GM21619 (cell line): ENCODE data around the gene MYO1C.
"Not testable (repeated sequence)": the region's sequence is repeated elsewhere in the genome, so short reads cannot be mapped to it uniquely, and the experiment has no call there.

Experiments used
- ATAC-seq: cut with Tn5 transposase; IDR thresholded peaks from one replicate; pipeline ENCODE4 v1.9.1; 2021; ENCODE audit not compliant: unreplicated experiment

The MYO1C gene, protein sequence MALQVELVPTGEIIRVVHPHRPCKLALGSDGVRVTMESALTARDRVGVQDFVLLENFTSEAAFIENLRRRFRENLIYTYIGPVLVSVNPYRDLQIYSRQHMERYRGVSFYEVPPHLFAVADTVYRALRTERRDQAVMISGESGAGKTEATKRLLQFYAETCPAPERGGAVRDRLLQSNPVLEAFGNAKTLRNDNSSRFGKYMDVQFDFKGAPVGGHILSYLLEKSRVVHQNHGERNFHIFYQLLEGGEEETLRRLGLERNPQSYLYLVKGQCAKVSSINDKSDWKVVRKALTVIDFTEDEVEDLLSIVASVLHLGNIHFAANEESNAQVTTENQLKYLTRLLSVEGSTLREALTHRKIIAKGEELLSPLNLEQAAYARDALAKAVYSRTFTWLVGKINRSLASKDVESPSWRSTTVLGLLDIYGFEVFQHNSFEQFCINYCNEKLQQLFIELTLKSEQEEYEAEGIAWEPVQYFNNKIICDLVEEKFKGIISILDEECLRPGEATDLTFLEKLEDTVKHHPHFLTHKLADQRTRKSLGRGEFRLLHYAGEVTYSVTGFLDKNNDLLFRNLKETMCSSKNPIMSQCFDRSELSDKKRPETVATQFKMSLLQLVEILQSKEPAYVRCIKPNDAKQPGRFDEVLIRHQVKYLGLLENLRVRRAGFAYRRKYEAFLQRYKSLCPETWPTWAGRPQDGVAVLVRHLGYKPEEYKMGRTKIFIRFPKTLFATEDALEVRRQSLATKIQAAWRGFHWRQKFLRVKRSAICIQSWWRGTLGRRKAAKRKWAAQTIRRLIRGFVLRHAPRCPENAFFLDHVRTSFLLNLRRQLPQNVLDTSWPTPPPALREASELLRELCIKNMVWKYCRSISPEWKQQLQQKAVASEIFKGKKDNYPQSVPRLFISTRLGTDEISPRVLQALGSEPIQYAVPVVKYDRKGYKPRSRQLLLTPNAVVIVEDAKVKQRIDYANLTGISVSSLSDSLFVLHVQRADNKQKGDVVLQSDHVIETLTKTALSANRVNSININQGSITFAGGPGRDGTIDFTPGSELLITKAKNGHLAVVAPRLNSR

DNA sequence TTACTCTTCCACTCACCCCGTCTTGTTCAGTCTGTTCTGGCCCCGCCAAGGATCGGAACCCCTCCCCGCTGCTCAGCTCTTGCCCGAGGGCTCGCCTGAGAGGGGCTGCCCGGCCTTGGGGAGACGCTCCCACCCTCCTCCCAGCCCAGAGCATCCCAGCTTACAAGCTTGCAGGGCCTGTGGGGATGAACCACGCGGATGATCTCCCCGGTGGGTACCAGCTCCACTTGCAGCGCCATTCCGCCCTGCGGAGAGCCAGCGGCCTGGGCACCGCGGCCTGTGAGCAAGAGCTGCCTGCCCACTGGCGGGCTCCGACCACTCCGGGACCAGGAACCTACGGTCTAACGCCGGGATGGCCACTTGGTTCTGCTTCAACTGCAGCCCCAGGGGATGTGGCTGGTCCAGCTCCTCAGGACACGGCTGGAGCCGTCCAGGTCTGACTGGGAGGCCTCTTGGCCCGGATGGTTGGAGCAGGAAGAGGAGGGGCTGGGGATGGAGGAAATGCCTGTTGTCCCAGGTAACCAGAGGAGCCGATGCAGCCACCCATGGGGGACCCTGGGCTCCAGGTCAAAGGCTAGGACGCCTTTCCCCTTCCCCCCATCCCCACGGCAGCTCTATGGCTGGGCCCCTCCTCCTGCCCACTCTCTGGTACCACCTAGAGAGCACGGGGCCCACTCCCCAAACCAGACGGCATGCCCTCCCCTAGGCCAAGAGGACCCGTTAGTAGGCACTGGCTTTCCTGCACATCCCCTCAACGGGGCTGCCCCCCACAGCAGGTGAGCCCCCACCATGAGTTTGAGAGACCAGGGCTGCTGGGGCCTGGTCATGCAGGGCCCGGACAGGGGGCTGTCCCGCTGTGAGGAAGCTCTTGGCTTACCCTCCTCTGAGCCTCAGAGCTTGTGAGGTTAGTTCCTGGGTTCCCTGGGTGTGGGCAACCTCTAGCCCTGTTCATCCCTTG lies at the start of gene MYO1C:
MYO1C (minus strand) TSS at position 438 of the 958 bp plus-strand sequence; CDS start at position 239, 199 bp downstream.
- ATAC-seq = no peak

DNA sequence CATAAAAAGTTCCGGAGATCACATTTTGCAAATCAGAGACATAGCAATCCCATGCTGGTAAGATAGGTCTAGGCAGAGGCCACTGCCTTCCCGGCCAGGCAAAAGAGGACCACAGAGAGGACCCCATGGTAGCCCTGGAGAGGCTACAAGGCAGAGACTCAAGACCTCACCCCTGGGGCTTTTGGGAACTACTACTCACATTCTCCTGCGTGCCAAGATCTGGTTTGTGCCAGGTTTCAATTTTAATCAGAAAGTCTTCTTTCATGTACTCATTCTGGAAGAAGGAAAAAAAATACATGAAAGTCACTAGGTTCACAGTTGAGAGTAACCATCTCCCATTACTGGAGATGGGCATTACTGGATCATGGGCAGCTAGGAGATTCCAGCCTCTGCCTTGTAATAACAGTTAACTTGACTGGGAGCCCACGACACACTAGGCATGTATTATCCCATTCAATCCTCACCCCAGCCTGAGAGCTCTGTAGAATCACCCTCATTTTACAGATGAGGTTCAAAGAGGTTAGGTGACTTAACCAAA lies 49.0 kb upstream of the MYO1C start:
- ATAC-seq = no peak

DNA sequence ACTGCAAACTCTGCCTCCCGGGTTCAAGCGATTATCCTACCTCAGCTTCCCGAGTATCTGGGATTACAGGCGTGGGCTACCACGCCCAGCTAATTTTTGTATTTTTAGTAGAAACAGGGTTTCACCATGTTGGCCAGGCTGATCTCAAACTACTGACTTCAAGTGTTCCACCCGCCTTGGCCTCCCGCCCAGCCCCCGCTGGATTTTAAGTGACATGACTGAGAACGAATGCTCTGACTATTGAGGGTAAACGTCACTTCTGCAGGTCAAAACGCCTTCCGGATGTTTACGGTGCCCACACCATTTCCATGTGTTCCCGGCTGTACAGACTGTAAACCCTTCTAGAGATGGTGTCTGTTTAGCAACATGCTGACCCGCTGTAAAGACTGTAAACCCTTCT lies 47.3 kb upstream of the MYO1C start:
- no peak for ATAC-seq

DNA sequence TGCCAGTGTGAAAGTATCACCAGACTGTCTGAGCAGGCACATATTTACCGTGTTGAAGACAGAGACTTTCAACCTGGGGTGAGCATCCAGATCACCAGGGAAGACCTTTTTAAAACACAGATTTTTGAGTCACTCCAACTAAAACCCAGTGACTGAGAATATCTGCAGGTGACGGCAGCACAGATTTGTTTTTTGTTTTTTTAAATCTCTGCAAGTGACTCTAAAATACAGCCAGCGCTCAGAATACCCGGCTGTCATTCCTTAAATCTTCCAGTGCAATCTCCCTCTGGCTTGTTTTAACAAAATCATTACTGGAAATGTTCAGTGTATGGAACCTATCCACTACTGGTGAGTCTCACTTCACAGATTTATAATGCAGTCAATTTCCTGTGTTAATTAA lies 43.3 kb upstream of the MYO1C start:
- no peak for ATAC-seq

DNA sequence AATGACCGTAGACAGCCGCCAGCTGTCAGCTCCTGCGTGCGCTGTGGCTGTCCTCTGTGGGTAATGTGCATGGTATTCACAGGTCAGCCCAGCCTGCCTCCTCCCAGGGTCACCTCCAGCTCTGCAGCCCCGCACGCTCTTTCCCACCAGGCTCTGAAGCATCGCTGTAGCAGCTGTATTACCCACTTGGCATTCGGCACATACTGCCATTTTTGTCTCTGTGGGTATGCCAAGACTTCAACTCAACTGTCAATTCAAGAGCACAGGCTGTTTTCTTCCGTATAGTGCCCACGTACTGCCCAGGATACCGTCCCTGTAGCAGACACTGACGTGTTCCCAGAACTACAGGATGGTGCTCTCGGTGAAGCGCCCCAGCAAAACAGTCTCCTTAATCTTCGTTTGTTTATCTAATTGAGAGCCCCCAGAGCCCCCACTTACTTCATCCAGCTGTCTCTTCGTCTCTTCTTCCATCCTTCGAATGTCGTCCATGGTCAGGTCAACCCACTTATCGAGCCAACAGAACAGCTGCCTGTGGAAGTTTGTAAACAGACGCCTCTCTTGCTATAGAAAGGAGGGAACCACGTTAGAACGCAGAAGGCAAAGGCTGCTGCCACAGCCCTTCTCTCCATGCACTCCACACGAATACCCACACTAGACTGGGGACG lies 41.3 kb upstream of the MYO1C start:
- ATAC-seq = no peak

DNA sequence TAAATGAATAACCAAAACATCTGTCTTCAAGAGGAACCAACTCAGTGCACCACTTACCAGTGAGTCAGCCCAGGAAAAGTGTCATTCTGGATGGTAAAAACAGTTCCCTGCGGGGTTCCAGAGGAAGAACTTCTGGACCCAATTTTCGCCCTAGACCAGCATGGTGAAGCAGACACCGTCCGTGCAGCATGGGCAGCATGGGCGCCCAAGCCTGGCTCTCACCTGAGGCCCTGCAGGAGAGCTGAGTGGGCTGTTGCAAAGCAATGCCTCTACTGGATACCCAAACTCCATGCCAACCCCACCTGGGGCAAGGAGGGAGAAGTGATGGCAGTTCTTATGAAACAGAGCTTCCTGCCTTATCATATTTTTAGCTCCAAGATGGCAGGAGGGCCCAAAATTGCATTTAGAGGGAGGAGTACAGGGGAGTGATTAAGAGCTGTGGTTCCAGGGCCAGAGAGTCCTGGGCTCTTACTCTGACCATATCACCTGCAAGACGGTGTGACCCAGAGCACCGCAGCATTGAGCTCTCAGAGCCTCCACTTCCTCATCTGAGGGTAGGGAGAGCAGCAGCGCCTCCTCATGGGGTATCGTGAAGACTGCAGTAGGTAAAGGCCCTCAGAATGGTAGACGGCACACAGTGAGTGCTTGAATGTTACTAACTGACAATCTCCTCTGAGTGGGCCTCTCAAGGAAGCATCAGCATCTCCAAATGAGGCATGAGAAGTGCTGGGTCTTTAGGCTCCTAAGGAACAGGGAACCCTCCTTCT lies 40.5 kb upstream of the MYO1C start:
- no peak for ATAC-seq

DNA sequence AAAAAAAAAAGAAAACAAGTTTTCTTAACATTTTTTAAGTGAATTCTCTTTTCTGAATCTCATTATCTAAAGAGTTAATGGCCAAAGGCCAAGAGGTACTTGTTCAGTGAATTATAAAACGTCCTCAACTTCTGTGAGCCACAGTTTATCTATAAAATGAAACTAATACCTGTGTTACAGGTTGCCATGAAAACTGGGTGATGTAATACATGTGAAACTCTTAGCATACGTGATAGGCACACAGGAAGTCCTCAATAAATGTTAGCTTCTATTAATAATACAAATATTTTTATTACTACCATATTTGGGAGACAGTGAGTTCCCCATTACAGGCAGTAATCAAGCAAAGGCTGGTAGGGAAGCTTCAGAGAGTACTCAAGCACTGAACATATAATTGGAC lies 37.4 kb upstream of the MYO1C start:
- ATAC-seq = no peak

DNA sequence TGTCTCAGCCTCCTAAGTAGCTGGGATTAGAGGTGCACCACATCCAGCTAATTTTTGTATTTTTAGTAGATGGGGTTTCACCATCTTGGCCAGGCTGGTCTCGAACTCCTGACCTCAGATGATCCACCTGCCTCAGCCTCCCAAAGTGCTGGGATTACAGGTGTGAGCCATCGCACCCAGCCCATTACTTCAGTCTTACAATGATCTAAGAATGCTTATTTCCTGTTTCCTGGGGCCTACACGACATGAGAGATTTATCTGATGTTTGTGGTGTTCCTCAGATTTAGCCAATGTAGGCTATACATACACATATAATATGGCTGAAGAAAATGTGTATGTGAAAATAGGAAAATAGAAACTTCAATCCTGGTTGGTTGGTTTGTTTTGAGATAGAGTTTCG lies 34.4 kb upstream of the MYO1C start:
- not testable (repeated sequence) for ATAC-seq

DNA sequence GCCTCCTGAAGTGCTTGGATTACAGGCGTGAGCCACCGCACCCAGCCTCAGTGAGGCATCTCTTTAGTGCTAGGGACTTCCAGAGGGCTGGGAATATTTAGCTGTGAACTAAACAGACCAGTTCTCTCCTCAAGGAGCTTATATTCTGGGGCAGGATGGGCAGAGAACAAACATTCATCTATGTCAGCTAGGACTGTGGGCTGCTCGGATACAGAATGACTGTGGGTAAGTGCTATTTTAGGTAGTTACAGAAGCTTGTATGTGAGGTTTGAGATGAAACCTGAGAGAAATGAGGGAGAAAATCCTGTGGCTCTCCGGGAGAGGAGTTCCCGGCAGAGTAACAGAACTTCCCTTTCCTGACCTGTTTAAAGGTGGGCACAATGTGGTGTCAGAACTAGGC lies 30.1 kb upstream of the MYO1C start:
- ATAC-seq = no peak

DNA sequence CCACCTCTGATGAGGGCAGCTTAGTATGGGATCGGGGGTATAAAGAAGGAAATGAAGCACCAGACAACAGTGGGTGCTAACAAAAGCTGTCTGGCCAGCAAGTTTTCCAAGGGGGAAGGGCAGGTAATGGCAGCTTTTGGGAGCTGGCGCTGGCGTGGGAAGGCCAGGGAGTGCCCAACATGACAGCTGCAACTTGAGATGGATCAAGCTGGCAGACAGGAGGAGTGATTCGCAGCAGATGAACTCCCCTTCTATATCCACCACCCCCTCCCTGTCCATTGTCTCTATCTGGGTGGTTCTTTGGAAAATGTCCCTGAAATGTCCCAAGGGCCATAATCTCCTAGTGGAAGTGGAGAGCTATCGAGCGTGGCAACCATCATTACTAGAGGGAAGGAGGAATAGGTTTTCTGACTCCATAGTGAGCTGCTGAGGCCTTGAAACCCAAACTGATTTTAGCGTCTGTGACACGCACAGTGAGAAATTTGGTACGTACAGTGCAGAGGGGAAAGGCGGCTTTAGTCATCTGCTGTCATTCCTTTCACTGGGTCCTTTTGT lies 28.7 kb upstream of the MYO1C start:
- ATAC-seq = no peak

DNA sequence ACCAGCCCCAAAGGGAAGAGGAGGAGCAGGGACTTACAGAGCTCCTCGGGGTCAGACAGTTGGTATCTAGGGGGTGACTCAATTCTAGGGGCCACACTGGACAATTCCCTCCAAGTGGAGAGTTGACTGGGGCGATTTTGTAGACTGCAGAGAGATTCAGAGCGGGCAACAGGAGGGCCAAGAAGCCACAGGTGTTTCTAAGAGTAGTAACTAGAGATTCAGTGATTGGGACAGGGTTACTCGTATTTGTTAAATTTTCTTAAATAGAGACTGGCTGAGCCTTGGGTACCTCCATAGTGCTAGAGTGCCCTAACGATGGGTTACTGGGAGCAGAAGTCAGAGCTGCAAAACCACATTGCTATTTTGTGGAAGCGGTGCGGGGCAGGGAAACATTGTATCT lies 27.2 kb upstream of the MYO1C start:
- no peak for ATAC-seq

DNA sequence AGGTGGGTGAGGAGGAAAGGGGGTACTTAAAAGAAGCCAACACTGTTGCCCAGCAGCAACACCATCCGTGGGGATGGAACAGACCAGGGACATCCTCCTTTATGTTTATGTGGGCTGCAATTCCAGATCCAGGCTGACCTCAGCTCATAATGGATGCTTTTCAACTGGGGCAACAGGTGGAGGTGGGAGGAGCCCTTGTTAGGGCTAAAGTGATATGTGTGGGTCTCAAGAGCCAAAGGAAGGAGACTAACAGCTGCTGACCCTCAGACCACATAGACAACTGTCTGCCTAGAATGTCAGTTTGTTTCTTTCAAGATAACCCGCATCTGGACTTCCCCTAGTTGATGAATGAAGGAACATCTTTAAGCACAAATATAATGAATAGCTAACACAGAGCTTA lies 25.9 kb upstream of the MYO1C start:
- no peak for ATAC-seq

DNA sequence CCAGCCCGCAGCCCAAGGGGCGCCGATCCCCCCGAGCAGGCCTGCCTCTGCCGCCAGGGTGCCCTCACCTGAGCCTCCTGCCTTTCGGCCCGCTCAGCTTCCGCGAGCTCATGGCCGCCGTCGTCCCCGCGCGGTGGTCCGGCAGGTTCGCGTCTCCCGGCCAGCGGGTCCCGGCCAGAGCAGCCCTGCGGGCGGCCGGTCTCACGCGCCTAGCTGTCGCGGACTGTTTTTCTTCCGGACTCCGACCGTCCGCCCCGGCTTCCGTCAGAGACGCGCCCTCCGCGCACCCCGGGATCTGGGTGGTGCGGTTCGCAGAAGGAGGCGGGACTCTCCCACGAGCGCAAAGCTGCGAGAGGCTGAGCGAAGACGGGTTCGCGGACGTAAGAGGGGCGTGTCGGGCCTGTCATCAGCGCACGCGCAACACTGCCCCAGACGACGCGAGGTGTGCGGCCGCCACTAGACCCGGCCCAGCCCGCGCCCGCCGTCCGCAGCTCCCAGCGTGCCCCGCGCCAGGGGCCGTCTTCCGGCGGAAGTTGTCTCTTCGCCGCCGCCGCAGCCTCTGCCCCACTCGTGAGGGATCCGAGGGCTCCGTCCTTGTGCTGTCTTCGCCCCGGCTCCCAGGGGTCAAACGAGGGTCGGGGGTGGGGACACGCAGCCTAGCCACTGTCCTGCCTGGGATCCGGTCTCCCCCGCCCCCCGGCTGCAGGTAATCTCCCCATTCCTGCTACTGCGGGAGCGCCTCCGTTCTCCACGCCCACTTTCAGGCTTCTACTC lies 24.1 kb upstream of the MYO1C start, which contains the start of gene INPP5K:
INPP5K (minus strand) TSS at position 225 of the 774 bp plus-strand sequence; CDS start at position 112, 113 bp downstream.
- peak; percentile 83 for ATAC-seq

DNA sequence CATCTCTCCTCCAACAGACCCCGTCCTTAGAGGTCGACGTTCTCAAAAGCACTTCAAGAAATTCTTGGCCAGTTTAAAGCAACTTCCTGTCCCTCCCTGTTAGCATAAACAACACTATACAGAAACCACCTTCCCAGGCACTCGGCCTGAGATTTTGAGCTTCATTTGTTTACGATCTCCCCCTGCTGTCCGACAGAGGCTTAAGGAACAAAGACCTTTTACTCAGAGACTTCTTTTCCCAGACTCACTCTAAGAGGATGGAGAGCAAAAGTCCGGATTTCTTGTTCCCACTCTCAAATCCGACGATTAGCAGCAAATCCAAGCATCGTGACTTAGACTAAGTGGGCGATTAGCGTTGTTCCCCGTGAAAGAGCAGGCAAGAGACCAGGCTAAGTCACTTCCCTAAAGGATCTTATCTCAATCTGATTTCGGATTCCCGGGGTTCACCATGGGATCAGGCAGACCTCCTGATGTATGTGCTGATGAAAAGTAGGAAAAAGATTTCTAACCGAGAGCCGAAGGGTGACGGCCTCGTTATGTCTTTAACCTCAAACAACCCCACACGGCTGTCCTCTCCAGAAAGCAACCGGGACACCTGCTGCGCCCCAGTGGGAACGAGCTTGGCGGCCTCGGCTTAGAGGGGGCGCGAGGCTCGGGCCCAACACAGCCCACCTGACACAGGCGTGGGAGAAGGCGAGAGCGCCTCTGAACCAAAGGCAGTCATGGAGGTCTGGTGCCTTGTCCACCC lies 23.3 kb upstream of the MYO1C start:
- no peak for ATAC-seq

DNA sequence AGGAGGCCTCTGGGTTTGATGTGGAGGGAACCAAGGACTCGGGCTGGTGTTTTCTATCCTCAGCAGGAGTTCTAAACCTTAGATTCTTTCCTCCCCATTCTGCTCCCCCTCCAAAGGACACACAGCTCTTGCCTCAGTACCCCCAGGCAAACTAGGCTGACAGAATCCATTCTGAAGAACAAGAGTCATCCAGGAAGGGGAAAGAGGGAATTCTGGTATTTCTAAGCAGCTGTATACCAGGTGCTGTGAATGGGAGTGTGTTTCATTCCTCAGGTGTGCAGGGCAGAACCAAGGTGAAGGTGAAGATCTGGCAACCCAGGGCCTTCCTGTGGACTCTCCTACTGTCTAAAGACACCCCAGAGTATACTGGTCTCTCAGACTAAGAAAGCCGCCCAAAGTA lies 19.9 kb upstream of the MYO1C start:
- ATAC-seq = no peak

DNA sequence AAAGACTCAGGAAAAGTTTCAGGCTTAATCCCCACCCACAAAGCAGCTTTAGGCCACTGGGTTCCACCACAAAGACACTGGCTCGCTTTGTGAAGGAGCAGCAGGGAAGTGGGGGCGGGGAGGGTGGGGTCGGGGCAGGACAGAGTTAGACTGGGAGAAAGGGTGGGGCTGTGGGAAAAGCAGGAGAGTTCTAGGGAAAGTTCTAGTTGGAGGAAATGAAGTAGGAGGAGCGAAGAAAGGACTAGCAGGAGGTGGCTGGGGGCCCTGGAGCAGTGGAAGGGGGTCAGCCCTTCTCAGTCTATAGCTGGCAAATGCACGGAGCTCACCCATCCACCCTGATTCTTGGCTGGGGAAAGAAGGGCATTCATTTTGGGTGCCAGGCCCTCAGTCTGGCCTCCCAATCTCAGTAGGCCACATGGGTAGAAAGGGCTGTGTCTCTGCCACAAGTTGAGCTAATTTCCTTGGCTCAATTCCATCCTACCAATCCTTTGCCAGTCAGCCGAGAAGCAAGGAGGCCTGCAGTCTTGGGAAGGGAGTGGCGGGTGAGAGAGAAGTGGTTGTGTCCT lies 19.4 kb upstream of the MYO1C start:
- no peak for ATAC-seq

DNA sequence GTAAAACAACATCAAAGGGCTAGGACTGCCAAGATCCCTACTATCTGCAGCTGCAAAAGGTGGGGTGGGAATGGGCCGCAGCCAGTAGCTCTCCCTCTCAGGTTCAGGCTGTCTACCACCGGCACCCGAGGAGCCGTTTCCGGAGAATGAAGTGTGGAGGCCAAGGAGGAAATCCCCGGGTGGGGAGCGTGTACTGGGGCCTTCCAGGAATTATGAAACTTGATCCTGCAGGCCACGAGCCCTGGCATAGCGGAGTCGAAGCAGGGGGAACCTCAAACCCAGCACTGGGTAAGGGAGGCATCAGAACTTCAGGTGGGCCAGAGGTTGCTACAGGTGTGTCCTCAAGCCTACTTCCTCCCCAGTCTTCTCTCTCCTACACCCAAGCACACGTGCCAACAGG lies 18.8 kb upstream of the MYO1C start:
- ATAC-seq = no peak
